Activated CD8-positive, alpha-beta memory T cell treated with anti-CD3 and anti-CD28 coated beads for 36 hours (primary cell): Measurements from ENCODE around the gene ZNF772. TPM values are rescaled to one million over a fixed set of nuclear protein-coding genes. Genes with fewer than 3 reads are reported as not detected.
"Not testable (repeated sequence)": the region's sequence is repeated elsewhere in the genome, so short reads cannot be mapped to it uniquely, and the experiment has no call there.

Experiments
- CTCF ChIA-PET: fragments of 350-600 bp; sonication (Branson Sonifier 250); formaldehyde crosslinking; loops from one replicate; lab custom pipeline; 2021; ENCODE audit warnings: antibody characterized with exemption; lab: Charles Lee
- POLR2A ChIA-PET: fragments of 350-600 bp; sonication (Branson Sonifier 250); formaldehyde crosslinking; loops from one replicate; lab custom pipeline; 2021; ENCODE audit warnings: antibody characterized with exemption; lab: Charles Lee
- total RNA-seq, 2 experiments: library from RNA; stranded (reverse); gene quantifications; one replicate each; pipeline ENCODE4 v1.2.3, GENCODE V29; 2021

Gene ZNF772
- 1 to 10 TPM; 5.2 to 6.1 TPM for total RNA-seq

DNA sequence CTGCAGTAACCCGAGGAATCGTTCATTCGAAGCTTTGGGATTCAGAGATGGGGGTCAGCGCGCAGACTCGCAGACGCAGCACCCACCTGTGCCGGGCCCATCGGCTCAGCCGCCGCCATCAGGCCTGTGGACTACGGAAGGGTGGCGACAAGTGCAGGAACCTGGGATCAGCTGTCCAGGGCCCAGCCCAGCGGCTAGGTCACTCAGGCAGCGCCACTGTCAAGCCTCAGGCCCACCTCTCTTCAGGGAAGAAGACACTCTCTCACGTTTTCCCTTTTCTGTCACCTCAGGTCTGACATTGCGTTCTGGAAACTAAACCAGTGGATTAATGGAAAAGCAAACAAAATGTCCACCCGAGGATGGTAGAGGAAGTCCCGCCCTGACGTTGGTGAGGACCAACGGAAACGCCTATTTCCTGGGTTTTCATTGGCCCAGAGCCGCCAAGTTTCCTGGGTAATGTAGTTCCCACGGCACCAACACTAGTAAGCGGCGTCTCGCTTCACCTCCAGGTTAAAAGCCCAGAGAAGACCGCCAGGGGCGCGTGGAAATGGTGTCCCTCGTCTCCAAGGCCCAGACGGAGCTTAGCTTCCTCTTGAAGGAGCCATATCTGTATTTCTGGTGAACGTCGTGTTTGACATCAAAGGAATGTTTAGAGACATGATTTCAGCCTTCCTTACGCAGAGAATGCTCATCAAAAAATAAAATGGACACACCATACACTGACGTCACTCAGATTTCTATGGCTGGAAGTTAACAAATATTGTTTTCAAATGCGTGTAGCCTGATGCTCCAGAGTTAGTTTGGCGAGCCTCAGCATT is at the start of gene ZNF772:
TSS of gene ZNF772 (minus strand) at position 376 of the 818 bp plus-strand sequence. CDS start at position 119, 257 bp downstream.
- CTCF ChIA-PET = interaction anchor here (1.2 kb wide), 1 partner anchor 10 kb away, joined by 4 read pairs; the partner anchor contains the start of gene ZNF419
- POLR2A ChIA-PET = no interaction called here

DNA sequence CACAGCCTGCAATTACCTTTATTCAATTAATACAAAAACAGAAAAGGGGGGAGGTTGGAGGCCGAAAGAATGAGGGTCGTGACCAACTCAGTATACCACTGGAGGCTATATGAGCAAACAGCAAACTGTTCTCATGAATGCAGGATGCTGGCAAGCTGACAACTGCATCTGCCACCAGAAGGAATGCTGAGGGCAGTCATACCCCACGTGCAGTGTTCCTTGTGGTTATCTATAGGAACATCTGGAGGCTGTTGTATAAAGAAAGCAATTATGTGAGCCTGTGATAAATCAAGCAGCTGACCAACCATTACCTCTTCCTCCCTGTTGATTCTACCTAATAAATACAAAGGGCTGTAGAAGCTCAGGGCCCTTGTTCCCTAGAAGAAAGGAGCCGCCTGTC is 40.7 kb upstream of the ZNF772 start:
- CTCF ChIA-PET, POLR2A ChIA-PET: not testable (repeated sequence)

DNA sequence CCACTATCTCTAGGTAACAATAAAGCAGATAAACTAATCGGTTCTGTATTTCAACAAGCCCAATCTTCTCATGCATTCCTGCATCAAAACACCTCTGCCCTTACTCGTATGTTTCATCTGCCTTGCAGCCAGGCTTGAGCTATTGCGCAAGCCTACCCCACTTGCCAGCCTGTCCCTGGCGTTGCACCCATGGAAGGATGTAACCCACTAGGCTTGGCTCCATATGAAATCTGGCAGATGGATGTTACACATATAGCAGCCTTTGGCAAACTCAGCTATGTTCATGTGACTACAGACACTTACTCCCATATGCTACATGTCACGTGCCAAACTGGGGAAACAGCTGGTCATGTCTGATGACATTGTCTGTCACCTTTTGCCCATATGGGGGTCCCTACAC is 37.9 kb upstream of the ZNF772 start:
- CTCF ChIA-PET = no interaction called here
- POLR2A ChIA-PET = no interaction called here

DNA sequence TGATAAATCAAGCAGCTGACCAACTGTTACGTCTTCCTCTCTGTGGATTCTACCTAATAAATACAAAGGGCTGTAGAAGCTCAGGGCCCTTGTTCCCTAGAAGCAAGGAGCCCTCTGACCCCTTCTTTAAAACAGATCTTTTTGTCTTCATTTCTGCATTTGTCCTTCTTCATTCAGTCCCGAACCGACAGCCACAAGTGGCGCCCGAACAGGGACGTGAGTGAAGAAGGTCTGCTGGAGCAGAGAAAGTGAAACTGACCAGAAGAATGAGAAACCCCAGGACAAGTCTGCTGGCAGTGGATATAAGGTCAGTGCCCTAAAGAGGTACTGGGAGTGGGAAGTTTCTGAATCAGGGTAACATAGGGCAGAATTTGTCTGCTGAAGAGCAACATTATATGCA is 35.5 kb upstream of the ZNF772 start:
- ChIA-PET CTCF (no interaction called here), POLR2A (no interaction called here)

- CTCF ChIA-PET = no interaction called here
- POLR2A ChIA-PET = no interaction called here
These were observed 34.1 kb upstream of the ZNF772 start for GRCh38 chr19:57511484-57511883.

- ChIA-PET POLR2A (no interaction called here), CTCF (no interaction called here)
These were observed 28.8 kb upstream of the ZNF772 start for GRCh38 chr19:57506163-57506562.

DNA sequence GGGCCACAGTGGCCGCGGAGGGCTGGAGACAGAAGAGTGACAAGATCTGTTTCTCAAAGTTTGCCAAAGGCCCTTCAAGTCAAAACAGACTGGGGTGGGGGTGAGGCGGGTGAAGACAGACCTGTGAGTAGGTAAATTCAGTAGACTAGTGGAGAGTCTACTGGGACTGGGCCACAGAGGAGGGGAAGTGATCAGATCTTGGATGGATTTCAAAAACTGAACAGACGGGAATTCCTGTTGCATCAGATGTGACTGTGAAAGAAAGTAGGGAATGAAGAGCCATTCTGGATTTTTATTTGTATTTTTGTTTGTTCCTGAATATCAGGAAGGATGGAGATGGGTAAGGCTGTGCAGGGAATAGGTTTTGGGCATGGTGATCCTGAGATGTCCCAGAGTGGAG is 23.0 kb upstream of the ZNF772 start:
- POLR2A ChIA-PET = not testable (repeated sequence)

DNA sequence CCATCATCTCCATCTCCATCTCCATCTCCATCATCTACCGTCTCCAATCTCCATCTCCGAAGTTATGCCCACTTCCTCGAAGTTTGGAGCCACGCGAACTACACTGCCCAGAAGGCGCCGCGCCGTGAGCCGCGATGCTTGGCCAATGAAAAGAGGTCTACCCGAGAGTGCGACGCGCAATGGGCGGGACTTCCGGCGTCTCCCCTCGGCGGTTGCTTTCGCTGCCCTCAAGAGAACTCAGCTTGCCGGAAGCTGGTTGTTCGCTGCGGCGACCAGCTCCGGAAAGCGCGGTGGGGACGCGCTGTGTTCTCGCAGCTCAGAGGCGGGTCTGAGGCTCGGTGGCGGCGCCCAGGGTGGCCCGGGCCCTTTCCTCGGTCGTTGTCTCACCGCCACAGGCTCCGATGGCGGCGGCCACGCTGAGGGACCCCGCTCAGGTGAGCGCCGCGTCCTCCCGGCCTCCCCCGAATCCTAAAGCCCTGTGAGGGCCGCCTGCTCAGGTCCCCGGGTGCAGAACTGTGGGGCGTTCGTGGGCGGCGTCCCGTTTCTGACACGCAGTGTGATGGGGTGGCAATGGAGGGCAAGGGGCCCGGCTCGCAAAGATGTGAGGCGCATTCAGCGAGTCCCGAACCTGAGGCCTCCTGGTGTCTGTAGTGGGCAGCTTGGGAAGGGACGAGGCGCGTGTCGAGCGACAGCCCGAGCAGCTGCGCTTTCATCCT is 22.5 kb upstream of the ZNF772 start, which contains the start of gene ZNF773:
TSS of gene ZNF773 (plus strand) at position 259 of the 716 bp plus-strand sequence. CDS start at position 402, 143 bp downstream.
- CTCF ChIA-PET, POLR2A ChIA-PET: not testable (repeated sequence)

More for the DNA sequence above, 23.0 kb upstream of the ZNF772 start:
- CTCF ChIA-PET = not testable (repeated sequence)

- POLR2A ChIA-PET, CTCF ChIA-PET: not testable (repeated sequence)
These were observed 21.9 kb upstream of the ZNF772 start for GRCh38 chr19:57499332-57499679.

DNA sequence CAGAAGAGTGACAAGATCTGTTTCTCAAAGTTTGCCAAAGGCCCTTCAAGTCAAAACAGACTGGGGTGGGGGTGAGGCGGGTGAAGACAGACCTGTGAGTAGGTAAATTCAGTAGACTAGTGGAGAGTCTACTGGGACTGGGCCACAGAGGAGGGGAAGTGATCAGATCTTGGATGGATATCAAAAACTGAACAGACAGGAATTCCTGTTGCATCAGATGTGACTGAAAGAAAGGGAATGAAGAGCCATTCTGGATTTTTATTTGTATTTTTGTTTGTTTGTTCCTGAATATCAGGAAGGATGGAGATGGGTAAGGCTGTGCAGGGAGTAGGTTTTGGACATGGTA is 10.9 kb upstream of the ZNF772 start:
- CTCF ChIA-PET, POLR2A ChIA-PET: not testable (repeated sequence)

- CTCF ChIA-PET = interaction anchor here (0.5 to 1.0 kb wide), 2 partner anchors 10 to 488 kb away, joined by 3 to 4 read pairs; partner anchors contain the start of gene ZNF772
- POLR2A ChIA-PET = not testable (repeated sequence)
These were observed 10.3 kb upstream of the ZNF772 start, which contains the start of gene ZNF419 for GRCh38 chr19:57487477-57488298. TSS of gene ZNF419 (plus strand) at chr19:57487750. CDS start at chr19:57487951, 201 bp downstream.

GRCh38 chr19:57473646-57474045 is 3.7 kb downstream of the ZNF772 start:
- POLR2A ChIA-PET = no interaction called here
- CTCF ChIA-PET = no interaction called here

DNA sequence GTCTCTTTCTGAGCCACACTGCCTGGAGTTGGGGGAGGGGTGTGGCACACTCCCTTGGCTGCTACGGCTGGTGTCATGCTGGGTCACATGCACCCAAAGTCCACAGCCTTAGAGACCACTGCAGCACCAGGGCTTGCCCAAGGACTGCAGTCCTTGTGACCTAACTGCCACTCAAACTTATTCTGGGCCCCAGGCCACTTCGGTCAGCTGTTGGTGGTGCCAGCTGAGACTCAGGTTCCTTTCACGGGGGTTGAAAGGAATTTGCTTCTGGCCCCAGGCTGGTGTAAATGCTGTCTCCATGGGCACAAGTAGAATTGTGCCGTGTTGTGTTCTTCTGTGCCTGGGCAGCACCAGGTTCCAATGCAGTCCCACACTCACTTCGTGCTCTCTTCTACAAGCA is 10.9 kb downstream of the ZNF772 start:
- ChIA-PET POLR2A (no interaction called here), CTCF (no interaction called here)

DNA sequence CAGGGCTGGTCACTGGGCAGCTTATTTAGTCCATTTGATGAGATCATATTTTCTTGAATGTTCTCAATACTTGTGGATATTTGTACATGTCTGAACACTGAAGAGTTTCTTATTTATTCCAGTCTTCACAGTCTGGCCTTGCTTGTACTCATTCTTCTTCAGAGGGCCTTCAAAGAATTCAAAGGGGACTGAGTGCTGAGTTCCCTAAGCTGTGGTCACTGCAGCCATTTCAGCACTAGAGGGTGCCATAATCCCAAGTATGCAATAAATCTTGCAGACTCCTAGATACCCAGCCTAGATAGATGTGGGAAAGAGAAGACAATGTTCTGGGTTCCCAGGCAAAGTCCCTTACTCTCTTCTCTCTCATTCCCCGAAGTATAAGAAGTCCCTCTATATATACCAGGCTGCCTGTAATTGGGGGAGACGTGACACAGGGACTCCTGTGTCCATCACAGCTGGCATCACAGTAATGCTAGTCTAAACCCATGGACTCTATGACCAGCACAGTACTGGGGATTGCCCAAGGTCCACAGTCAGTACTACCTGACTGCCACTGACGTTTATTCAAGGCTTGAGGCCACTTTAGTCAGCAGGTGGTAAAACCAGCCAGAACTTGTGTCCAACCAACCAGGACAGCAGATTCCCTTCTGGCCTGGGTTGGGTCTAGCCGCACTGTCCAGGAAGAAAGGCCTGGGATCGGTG is 11.5 kb downstream of the ZNF772 start:
- CTCF ChIA-PET = no interaction called here
- POLR2A ChIA-PET = no interaction called here

DNA sequence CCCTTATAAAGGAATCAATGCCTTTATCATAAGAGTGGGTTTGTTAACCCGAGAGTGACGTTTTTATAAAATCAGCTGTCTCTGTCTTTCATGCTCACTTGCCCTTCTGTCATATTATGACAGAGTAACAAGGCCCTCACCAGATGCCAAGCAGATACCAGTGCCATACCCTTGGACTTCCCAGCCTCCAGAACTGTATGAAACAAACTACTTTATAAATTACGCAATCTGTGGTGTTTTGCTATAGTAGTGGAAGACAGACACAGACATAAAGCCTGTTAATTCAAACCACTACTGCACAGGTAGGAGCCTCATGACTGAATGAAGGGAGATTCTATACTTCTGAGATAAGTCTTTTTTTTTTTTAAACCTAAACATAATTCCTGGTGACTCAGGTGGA is 25.1 kb downstream of the ZNF772 start:
- ChIA-PET POLR2A (no interaction called here), CTCF (no interaction called here)

GRCh38 chr19:57443121-57443696 is 34.2 kb downstream of the ZNF772 start:
- ChIA-PET POLR2A (no interaction called here), CTCF (no interaction called here)

- ChIA-PET CTCF (interaction anchor here (0.9 kb wide), 1 partner anchor 283 kb away, joined by 3 read pairs; no protein-coding TSS in a partner anchor), POLR2A (no interaction called here)
These were observed 35.2 kb downstream of the ZNF772 start for GRCh38 chr19:57441979-57442752.

DNA sequence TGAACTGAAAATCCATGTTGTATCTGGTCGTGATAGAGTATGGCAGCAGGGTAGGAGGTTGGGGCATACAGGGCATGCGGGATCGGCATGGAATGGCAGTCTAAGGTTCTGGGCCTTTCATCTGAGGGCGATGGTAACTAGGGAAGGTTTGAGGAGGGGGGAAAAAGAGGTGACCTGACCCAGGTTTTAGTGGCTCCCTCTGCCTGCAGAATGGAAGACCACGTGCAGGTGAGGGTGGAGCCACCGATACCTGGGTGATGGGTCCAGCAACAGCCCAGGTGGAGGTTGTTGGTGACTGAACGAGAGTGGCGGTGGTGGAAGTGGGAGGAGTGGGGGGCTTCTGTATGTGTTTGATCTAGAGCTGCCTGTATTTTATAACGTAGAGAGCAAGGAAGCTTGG is 38.4 kb downstream of the ZNF772 start:
- ChIA-PET POLR2A (no interaction called here), CTCF (no interaction called here)
